GM18873 (cell line): ENCODE results near the gene ZFP30.

Experiments
- ATAC-seq: cut with Tn5 transposase; IDR thresholded peaks from one replicate; pipeline ENCODE4 v1.9.1; 2021; ENCODE audit warnings: mild to moderate bottlenecking, moderate library complexity, moderate number of reproducible peaks; ENCODE audit not compliant: unreplicated experiment, low FRiP score

ZFP30 gene

GRCh38 chr19:37564624-37565369 lies 90.5 kb downstream of the ZFP30 start:
- no peak for ATAC-seq
